ENCODE data around the gene SMG6. TPM values are rescaled to one million over a fixed set of nuclear protein-coding genes. Genes with fewer than 3 reads are reported as not detected.
A peak's percentile ranks its signal among the peaks of the same experiment; 100 is the strongest.

SMG6 gene
- total RNA-seq, 4 donors from 2014 or later, result 13.3 to 74.9 (median 41.6) TPM

- DNase-seq, result peak; percentile 67 to 76
- TF ChIP-seq CTCF (IDR thresholded peaks at IDR 0.05), result peak in 2 of 4 experiments; percentile 18 to 37
- TF ChIP-seq POLR2A (IDR thresholded peaks at IDR 0.05), result no peak
- H3K27ac ChIP-seq, result peak overlapping the region; percentile 87 to 93
- no peaks in the 10 kb centered on the region for H3K9me3 ChIP-seq
- H3K4me3 ChIP-seq, result no peak overlapping the region
- intact Hi-C loops (cut with DNase I; ENCODE audit: low total_unique reads), result no loop called here
- no peaks in the 10 kb centered on the region for H3K27me3 ChIP-seq
- H3K36me3 ChIP-seq, result no peaks in the 10 kb centered on the region
- H3K4me1 ChIP-seq, result peaks cover 4 to 27% of the 10 kb centered on the region in 2 donors
These were observed 228.1 kb downstream of the SMG6 start for GRCh38 chr17:2075336-2076086.

DNA sequence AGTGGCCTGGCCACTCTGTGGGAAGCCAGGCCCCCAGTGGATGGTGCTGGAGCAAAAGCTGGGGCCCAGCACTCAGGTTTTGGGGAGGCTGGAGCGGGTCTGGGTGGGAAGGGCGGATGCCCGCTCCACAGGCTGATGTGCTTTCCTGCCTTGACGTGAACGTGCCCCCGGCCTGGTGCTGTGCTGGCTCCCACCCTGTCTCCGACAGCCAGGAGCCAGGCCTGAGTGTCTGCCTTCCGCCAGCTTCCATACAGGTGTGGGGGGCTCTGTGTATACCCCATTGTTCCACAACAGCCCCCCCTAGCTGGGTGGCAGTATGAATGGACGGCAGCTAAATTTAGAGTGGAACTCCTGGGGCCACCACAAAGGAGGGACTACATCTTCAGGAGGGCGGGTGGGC, 228.7 kb downstream of the SMG6 start:
- Histone ChIP-seq H3K9me3 (no peaks in the 10 kb centered on the region), H3K4me3 (no peak overlapping the region), H3K27me3 (no peaks in the 10 kb centered on the region), H3K4me1 (peaks cover 4 to 27% of the 10 kb centered on the region in 2 donors), H3K36me3 (no peaks in the 10 kb centered on the region), H3K27ac (peak overlapping the region; percentile 87 to 93)
- TF ChIP-seq CTCF (IDR thresholded peaks at IDR 0.05), result no peak
- TF ChIP-seq POLR2A (IDR thresholded peaks at IDR 0.05), result no peak
- peak in 1 of 2 donors; percentile 35 for DNase-seq
- intact Hi-C loops (cut with DNase I; ENCODE audit: low total_unique reads), result no loop called here

DNA sequence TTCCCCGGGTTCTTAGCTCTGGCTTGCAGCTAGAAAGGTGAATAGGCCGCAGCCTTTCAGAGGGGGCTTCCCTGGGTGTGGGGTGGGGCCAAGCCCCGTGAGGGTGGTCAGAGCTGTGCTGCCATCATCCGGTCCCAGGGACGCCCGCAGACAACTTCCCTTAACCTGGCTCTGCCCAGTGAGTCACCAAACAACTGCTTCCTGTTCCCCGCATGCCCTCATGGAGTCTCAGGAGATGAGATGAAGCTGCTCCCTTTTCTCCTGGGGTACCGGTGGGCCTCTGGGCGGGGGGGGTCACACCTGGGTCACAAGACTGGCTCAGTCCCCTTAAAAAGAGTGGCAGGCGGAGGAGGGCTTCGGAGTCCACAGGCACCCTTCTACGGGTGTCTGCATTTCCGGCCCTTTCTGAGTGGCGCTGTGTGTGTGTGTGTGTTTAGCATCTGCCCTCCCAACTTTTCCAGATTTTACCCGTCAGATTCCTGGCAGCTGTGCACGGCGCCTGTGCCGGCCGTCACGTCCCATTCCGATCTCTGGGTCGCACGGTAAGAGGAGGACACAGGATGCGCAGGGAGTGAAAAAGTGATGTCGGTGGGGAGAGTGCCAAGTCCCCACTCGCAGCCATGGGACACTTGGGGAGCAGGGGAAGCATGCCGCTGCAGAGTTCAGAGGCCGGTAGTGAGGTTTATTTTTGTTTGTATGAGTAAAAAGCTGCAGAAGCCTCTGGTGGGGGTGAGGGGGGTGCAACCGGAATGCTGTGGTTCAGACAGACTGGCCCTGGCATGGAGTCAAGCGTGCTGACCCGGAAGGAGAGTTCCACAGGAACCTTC, 231.9 kb downstream of the SMG6 start:
- intact Hi-C loops (cut with DNase I; ENCODE audit: low total_unique reads), result no loop called here

GRCh38 chr17:2071024-2071385, 232.6 kb downstream of the SMG6 start:
- Histone ChIP-seq H3K27ac (peak overlapping the region; percentile 80 to 90), H3K4me3 (no peak overlapping the region), H3K9me3 (no peaks in the 10 kb centered on the region), H3K27me3 (no peaks in the 10 kb centered on the region), H3K4me1 (peaks cover 19 to 42% of the 10 kb centered on the region in 2 donors), H3K36me3 (no peaks in the 10 kb centered on the region)
- intact Hi-C loops (cut with DNase I; ENCODE audit: low total_unique reads), result no loop called here
- no peak for DNase-seq
- no peak for TF ChIP-seq CTCF (IDR thresholded peaks at IDR 0.05)
- TF ChIP-seq POLR2A (IDR thresholded peaks at IDR 0.05), result no peak

More for the DNA sequence above, 231.9 kb downstream of the SMG6 start:
- peak; percentile 69 to 75 for DNase-seq
- Histone ChIP-seq H3K9me3 (no peaks in the 10 kb centered on the region), H3K27ac (peak overlapping the region; percentile 80 to 90), H3K36me3 (no peaks in the 10 kb centered on the region), H3K4me1 (peaks cover 17 to 42% of the 10 kb centered on the region in 2 donors), H3K4me3 (no peak overlapping the region), H3K27me3 (no peaks in the 10 kb centered on the region)
- TF ChIP-seq POLR2A (IDR thresholded peaks at IDR 0.05) (peak in 1 of 2 donors; percentile 7), CTCF (IDR thresholded peaks at IDR 0.05) (peak in 1 of 4 experiments; percentile 5)

Measured in uterus (tissue), 4 donors.